Choroid plexus epithelial cell (primary cell): ENCODE measurements around the gene RAPGEF5.
A peak's percentile ranks its signal among the peaks of the same experiment; 100 is the strongest.

ENCODE experiments used
- DNase-seq: peaks from one replicate; pipeline ENCODE4 v3.0.0-alpha.2; 2010; ENCODE audit warnings: low read depth
- H3K4me3 ChIP-seq: 2 replicates; pipeline ENCODE4 v1.5.1; 2011; ENCODE audit warnings: low read depth, mild to moderate bottlenecking, control low read depth, low read length, moderate library complexity
- CTCF ChIP-seq: conservative IDR thresholded peaks from 2 replicates; pipeline ENCODE4 v1.5.1; 2011; ENCODE audit warnings: low read depth, mild to moderate bottlenecking, control low read depth, inconsistent platforms, low read length, moderate library complexity

Gene RAPGEF5

GRCh38 chr7:22210967-22211366 is 146.0 kb downstream of the RAPGEF5 start:
- no peak for DNase-seq
- no peak for TF ChIP-seq CTCF
- H3K4me3 ChIP-seq: no peak overlapping the region

- TF ChIP-seq CTCF: no peak
- DNase-seq: no peak
- no peak overlapping the region for H3K4me3 ChIP-seq
Measured at GRCh38 chr7:22210355-22210754, 146.6 kb downstream of the RAPGEF5 start.

- H3K4me3 ChIP-seq: no peak overlapping the region
- TF ChIP-seq CTCF: no peak
- no peak for DNase-seq
Measured at GRCh38 chr7:22208799-22209198, 148.2 kb downstream of the RAPGEF5 start.

GRCh38 chr7:22207724-22208225 is 149.2 kb downstream of the RAPGEF5 start:
- DNase-seq: no peak
- TF ChIP-seq CTCF: no peak
- H3K4me3 ChIP-seq: no peak overlapping the region

GRCh38 chr7:22205631-22206030 is 151.3 kb downstream of the RAPGEF5 start:
- no peak overlapping the region for H3K4me3 ChIP-seq
- TF ChIP-seq CTCF: no peak
- no peak for DNase-seq

- TF ChIP-seq CTCF: no peak
- peak; percentile 63 for DNase-seq
- no peak overlapping the region for H3K4me3 ChIP-seq
Measured at GRCh38 chr7:22204312-22204711, 152.6 kb downstream of the RAPGEF5 start.

- peak; percentile 28 for DNase-seq
- TF ChIP-seq CTCF: no peak
- no peak overlapping the region for H3K4me3 ChIP-seq
Measured at GRCh38 chr7:22202141-22202540, 154.8 kb downstream of the RAPGEF5 start.
